Fibroblast of skin of right quadriceps (primary cell): ENCODE measurements around the gene UBE2L5.

Experiments used
- DNase-seq: peaks from one replicate; pipeline ENCODE4 v3.0.0-alpha.2; 2013

Gene UBE2L5

DNA sequence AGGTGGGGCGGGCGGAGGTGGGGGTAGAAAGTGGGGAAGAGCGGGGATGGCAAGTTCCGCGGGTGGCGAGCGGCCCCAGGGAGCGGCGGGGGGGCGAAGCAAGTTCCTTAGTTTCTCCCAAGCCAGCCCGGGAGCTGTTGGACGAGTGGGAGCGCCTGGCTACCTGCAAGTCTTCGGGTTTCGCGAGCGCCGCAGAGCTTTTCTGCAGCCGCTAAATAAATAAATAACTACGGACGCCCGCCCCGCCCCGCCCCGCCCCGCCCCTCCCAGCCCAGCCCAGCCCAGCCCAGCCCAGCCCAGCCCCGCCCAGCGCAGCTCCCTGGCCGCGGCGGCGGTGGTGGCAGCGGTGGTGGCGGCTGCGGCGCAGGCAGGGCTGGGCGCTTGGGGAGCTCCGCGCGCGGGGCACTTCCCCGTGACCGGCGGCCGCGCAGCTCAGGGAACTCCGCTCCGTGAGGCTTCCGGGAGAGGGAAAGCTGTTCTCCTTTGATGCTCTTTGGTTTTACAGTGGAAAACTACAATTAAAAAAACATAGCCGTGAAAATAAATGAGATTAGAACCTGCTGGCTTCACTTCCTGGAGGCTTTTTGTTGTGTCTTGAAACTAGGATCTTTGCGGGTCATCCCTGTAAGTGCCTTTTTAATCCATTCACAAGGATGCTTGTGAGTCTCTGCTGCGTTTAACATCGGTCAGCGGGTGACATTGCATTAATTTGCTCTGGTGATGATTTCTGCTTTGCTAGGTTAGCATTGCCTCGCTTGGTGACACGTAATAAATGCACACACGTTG lies at the start of gene UBE2L5:
Gene UBE2L5 (plus strand): TSS at position 440 of the 786 bp plus-strand sequence. CDS start 5,498 bp downstream, outside the sequence.
- peak; percentile 77 for DNase-seq

DNA sequence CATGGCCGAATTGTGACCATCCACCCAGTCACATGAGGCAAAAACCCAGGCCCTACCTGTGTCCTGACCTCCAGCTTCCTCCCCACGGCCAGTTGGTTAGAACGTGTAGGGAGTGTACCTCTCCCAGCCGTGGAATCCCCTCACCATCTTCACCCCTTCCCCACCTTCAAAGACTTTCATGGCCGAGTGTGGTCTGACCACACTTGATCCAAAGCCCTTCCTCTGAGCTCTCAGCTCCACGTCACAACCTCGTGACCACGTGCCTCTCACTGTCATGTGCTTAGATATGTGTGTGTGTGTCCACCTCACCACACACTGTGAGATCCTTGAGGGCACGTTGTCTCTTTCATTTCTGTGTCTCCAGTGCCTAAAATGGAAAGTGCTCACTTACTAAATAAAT lies 48.6 kb upstream of the UBE2L5 start:
- DNase-seq: no peak

DNA sequence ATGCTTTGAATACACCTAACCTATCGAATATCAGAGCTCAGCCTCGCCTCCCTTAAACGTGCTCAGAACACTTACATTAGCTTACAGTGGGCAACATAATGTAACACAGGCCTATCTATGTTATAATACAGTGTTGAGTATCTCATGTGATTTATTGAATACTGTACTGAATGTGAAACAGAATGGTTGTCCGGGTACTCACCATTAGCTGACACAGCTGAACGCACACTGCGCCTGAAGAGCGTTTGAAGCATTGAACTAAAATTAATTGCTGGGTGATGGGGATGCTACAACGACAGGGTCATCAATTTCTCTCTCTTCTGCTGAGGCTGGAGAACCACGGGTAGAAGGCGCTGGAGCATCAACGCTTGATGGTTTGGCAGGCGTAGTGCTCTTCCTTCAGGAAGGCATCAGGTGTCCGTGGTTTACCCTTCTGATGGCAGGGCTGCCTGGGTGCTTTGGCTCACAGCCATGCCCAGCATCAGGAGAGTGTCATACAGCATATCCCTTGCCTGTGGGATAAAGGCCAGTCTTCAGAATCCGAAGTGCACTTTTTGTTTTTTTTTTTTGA lies 46.9 kb upstream of the UBE2L5 start:
- DNase-seq: no peak

DNA sequence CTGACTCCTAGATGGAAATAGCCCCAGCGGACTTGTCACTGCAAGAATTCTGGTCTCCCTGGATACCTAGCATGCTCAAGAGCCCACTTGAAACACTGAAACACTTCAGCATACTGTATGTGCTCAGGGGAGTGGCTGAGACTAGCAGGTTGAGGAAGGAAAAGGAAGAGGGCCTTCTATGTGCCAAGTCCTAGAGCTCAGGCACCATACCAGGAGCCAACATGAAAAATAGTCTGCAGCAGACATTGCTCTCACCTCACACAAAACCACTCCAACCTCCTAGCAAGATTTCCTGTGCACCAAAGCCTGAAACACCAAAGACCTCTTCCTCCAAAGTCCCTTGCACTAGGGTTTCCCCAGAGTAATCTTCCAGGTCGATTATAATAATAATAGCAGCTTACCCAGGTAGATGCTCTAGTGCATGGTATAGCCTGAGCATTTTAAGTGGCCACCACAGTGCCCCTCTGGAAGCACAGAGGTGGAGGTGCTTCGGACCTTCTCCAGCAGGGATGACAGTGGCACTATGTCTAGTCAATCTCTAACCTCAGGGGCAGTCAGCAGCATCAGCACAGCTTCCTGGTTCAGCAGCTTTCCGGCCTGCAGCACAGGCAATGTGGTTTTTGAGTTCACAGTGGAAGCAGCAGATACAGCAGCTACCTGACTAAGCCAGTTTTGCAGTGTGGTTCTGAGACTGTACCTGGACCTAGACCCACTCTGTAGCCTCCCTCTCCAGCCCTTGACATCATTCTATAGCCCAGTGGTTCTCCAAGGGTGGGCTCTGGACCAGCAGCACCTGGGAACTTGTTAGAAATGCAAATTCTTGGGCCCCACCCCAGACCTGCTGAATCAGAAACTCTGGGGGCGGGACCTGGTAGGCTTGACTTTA lies 45.6 kb upstream of the UBE2L5 start:
- no peak for DNase-seq

DNA sequence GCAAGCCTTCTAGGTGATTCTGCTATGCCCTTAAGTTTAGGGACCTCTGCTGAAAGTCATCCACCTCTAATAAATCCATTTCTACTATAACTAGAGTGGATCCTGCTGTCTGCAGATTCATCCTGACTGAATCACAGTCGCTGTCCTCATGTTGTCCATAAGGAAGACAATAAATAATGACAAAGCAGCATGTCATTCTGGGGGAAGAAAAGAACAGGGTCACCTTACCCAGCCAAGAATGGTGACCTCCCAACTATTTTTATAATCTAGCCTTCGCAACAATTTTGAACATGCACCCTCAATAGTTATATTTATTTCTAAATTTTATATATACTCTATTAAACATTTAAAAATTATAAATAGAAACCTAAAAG lies 45.0 kb upstream of the UBE2L5 start:
- DNase-seq: no peak

DNA sequence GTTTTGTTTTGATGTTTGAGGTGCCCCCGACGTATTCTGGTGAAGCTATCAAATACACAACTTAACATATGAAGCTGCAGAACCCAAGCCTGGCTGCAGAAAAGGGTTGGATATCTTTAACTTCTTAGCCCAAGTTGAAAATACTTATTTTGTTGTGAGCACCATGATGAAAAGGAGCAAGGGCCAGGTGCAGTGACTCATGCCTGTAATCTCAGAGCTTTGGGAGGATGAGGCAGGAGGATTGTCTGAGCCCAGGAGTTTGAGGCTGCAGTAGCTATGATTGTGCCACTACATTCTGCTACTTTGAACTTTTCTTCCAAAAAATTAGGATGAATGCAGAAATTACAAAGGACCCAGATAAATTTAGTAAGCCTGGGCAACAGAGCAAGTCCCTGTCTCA lies 44.1 kb upstream of the UBE2L5 start:
- no peak for DNase-seq

DNA sequence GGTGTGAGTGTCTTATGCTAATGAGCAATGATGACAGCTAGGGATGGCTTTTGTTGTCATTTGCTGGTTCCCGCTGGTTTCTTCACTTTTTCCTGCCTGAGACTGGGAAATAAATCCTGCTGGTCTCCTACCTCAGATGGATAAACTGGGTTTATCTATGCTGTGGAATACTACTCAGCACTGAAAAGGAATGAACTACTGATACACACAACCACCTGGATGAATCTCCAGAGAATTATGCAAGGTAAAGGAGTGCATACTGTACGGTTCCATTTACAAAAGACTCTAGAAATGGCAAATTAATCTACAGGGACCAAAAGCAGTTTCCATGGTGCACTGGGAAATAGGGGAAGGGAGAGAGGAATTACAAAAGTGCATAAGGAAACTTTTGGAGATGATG lies 41.2 kb upstream of the UBE2L5 start:
- DNase-seq: no peak

DNA sequence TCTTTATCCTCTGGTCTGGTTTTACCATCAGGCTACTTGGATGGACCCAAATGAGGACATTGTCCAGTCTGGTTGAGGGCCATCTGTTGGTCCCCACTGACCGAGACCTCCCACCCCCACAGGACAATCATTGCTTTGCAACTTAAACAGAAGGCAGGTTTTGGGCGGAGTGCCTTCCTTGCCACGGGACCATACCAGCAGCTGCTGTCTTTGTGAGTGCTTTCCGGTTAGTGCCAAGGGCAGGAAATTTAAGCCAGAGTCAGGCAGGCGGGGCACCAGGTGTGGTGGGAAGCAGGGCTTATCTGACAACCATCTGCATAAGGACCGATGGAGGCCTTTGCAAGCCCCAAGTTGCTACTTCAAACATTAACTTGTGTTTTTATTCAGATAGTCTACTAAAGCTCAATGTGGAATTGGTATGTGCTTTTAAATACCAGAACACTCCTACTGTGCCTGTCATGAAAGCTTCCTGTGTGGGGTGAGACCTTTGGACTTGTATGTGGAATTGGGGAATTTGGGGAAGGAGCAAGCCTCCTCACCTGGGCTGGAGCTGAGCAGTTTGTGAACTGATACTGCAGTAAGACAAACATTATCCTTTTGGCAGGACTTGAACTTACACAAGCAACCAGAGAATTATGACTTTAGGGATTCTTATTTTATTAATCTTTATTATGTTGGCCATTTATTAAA lies 39.3 kb upstream of the UBE2L5 start:
- no peak for DNase-seq

DNA sequence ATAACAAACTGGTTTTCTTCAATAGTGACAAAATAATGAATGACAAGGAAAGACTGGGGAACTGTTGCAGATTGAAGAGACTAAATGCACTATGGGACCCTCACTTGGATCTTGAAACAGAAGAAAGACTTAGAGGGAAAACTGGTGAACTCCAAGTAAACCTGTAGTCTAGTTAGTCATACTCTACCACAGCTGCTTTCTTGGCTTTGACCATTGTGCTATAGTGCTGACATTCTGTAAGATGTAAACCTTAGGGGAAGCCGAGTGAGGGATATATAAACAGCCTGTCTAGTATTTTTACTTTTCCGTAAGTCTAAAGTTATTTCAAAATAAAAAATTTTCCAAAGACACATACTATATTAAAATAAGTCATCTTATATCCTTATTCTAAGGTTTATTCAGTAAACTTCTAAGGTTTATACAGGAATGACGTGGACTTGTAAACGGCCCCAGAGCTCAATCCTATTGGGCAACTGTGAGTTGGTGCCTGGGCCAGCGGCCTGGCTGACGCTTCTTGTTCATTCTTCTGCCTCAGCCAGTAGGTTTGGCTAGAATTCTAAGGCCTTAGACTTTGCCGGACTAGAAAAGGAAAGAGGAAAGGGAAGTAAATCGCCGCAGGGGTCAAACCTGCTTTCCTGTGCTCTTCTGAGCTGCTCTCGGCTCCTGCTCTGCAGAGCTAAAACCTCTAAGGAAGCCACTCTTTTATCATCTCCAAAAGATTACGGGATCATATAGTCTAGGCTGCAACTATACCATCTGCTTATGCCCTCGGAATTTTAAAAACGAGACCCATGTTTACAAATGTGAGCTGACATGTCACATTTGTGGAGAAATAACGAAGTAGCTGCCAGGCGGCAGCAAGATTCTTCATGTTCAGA lies 33.6 kb upstream of the UBE2L5 start:
- no peak for DNase-seq

DNA sequence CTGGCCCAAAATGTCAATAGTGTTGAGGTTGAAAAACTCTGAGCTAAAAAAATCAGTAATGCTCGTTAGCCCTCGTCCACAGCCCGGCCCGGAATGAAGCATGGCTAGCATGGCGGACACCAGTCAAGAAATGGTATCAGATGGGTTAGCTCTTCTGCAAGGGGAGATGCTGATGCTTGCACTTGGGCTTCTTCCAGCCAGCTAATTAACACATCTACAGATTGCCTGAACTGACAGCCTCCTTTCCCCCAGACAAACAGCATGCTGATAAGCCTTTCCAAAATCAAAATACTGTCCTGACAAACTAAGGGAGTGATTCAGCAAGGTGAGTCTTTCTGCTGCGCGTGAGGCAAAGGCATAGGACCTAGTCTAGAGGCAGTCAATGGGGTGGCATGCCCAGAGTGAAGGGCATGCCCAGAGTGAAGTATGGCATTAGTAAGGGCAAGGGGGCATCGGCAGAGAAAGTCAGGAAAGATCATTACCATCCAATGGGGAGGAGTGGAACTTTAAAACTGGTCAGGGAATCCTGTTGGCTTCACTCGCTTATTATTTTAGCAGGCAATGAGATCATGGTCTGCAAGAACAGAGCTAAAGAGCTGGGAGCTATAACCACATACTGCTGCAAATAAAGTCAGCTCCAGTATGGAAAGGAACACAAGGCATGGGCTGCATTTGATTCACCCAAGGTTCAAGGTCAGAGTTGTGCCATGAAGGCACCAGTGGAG lies 30.2 kb upstream of the UBE2L5 start:
- DNase-seq: no peak

DNA sequence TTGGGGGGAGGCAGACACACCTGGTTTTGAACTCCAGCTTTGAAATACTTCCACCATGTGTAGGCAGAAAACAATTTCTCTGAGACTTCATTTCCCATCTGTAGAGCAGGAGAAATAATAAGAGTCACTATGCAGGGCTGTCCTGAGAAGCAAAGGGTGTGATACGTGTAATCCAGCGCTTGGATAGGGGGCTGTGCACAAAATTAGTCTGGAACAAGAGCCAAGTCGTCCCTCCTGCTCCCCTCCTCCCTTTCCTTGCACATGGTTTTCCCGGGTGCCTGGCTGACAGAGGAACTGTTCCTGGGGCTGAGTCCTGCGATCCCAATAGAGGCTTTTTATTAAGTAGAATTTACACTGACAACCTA lies 29.6 kb upstream of the UBE2L5 start:
- DNase-seq: no peak

DNA sequence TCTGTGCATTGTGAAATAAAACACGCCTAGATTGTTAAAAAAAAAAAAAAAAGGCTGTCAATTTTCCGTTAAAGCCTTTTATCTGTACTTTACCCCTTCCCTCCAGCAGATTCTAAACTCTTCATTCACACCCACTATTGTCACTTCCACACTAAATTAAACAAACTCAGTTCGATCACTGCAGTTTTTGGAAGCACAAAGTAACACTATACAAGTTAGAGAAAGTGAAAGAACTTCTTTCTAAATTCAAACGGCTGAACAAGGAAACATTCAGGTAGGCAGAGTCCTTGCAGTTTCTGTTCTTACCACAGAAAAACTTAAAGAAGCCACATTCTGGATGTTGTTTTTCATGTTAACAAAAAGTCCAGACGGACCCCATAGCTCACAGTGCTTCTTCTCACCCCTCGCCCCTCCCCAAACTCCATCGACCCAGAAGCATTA lies 27.5 kb upstream of the UBE2L5 start:
- DNase-seq: no peak

DNA sequence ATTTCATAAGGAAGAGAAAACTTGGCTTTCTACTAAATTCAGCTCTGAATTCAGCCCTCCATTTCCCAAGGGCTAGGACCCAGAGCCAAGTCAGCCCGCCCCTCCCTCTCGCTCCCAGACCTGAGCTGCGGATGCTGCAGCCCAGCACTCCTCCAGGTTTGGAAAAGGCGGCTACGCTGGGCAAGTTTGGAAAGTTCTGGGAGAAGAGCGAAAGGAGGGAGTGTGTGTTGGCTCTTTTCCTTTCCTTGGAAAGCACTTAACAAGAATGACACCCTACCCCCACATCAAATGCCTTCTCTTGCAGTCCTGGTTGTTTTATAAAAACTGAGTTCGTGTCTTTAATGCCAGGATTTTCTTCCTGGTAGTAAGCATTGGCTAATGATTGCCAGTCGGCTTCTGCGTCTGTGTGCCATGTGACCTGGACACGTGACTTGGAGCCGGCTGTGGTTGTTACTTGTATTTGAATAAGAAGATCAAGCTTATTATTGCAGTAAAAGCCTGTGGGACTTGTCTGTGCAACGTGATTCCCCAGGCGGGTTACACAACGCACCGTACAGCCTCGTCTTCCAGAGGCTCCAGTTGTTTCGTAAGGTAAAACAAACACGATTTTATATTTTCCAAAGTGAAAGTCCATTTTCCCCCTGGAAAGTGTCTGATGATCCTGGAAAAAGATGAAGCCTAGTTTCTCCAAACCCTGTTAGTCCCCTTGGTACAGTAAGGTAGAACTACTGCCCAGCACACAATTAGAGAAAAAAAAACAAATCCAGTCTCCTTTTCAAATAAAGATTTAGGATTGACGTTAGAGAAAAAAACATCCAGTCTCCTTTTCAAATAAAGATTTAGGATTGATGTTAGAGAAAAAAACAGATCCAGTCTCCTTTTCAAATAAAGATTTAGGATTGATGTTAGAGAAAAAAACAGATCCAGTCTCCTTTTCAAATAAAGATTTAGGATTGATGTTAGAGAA lies 26.8 kb upstream of the UBE2L5 start:
- peak; percentile 89 for DNase-seq

DNA sequence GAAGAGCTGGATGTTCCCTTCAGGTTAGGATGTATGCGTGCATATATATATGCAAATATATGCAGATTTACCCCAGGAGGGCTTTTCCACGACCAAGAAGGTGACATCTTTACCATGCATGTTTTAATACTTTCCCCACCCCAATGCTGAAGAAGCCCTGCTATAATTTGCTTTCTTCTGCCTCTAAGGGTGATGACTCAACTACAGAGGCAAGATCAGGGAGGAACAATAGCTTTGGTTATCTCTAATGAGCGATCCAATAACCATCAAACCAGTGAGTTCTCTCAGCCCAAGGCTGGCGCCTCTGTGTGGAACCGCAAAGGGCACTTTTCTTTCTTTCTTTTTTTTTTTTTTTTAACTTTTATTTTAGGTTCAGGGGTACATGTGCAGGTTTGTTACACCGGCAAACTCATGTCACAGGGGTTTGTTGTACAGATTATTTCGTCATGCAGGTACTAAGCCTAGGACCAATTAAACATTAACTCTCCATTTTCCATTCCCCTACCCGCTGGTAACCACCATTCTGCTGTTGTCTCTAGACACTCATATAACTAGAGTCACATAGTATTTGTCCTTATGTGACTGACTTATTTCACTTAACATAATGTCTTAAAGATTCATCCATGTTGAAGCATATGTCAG lies 25.7 kb upstream of the UBE2L5 start:
- no peak for DNase-seq

DNA sequence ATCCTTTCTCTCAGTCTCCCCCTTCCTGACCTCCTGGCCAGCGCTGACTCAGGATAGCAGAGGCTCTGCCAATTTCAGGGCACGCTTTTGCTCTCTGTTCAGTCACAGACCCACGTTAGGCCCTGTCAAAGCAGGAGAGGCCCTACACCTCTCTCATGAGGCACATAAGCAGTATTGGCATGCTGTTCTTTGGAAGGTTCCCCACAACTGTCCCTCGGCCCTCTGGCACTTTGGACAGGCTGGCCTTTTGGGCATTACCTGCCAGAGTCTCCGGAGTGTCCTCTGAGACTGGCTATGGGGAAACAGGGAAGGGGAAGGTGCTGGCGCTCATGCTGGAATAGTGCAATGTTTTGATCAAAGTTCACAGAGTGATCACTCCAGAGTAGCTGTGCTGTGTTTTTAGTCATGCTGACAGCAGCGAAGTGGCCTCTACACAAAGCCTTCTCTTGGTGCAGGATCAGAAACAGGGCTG lies 23.7 kb upstream of the UBE2L5 start:
- no peak for DNase-seq

DNA sequence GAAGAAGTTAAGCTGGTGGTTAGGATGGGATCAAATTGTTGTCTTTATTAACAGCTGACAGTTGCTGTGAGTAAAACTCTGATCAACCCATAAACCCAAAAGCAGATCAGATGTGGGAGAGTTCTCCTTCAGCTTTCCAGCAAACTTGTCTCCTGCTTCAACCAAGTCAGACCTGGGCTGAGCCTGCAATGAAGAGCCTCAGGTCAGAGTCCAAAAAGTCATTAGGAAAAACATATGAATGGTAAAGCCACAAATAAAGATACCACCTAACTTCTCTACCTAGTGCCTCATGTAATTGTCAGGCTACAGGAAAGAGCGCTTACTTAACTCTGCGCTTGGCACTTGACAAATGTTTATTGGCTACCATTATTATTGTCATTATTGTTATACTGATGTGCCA lies 21.9 kb upstream of the UBE2L5 start:
- DNase-seq: no peak

DNA sequence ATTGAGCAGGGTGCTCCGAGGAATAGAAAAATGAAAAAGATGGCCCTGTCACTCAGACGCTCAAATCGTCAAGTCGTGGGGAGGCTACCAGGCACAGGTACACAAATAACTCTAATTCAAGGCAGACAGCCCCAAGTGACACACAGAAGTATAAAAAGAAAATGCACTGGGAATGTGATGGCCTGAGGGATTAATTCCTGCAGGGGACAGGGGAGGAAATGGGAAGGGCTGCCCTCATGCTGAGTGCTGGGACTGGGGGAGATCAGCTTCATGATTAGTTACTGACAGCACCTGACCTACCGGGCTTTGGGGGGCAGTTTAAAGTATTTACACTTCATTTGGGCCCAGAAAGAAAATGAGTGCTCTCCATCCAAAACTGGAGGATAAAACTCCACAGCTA lies 20.9 kb upstream of the UBE2L5 start:
- DNase-seq: no peak

DNA sequence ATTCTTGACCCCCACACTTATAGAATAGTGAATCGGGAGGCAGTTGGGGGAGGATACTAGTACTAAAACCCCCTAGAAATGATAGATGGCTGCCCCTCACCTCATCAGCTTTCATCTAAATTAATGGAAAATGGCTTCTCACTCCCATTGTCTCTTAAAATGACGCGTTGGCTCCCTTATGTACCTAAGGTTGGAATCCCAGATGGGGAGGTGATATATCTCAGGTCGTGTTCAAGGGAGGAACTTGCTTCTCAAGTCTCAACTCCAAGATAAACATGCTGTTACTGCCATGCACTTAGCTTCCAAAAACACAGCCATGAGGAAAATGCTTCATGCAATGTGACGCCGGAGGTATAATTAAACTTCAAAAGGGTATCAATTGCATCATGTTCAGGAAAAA lies 18.8 kb upstream of the UBE2L5 start:
- DNase-seq: no peak

DNA sequence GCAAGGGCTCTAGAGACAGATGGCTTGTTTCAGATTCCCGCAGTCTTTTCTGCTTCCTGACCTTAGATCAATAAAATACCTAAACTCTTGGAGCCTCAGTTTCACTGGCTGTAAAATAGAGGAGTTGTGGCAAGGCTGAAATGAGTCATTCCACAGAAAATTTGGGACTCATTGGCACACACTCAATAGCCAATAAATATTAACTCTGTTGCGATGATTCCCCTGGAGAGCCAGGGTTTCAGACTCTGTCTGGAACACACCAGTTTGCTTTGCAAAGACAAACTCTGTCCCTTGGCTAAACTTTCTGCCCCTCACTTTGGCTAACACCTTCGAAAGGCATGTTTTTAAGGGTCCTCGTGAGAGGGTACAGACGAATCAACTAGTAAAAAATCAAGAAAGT lies 18.1 kb upstream of the UBE2L5 start:
- no peak for DNase-seq
